Measurements from ENCODE around the gene CDON.

CDON gene

GRCh38 chr11:125980436-125980835 lies 82.2 kb downstream of the CDON start:
- no peak for DNase-seq (ENCODE audit: low read depth in 1 of 2, low spot score in 1 of 2)
- Histone ChIP-seq H3K27me3 (ENCODE audit: insufficient read depth, poor library complexity, severe bottlenecking) (peaks cover 3% of the 10 kb centered on the region), H3K4me3 (replicated peaks; ENCODE audit: insufficient read depth, low read length) (no peak overlapping the region), H3K27ac (replicated peaks) (no peak overlapping the region)
- TF ChIP-seq, protein P1, sequence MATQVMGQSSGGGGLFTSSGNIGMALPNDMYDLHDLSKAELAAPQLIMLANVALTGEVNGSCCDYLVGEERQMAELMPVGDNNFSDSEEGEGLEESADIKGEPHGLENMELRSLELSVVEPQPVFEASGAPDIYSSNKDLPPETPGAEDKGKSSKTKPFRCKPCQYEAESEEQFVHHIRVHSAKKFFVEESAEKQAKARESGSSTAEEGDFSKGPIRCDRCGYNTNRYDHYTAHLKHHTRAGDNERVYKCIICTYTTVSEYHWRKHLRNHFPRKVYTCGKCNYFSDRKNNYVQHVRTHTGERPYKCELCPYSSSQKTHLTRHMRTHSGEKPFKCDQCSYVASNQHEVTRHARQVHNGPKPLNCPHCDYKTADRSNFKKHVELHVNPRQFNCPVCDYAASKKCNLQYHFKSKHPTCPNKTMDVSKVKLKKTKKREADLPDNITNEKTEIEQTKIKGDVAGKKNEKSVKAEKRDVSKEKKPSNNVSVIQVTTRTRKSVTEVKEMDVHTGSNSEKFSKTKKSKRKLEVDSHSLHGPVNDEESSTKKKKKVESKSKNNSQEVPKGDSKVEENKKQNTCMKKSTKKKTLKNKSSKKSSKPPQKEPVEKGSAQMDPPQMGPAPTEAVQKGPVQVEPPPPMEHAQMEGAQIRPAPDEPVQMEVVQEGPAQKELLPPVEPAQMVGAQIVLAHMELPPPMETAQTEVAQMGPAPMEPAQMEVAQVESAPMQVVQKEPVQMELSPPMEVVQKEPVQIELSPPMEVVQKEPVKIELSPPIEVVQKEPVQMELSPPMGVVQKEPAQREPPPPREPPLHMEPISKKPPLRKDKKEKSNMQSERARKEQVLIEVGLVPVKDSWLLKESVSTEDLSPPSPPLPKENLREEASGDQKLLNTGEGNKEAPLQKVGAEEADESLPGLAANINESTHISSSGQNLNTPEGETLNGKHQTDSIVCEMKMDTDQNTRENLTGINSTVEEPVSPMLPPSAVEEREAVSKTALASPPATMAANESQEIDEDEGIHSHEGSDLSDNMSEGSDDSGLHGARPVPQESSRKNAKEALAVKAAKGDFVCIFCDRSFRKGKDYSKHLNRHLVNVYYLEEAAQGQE (IDR thresholded peaks at IDR 0.05; ENCODE audit: insufficient replicate concordance, low read depth): no peak
- TF ChIP-seq GABPA (IDR thresholded peaks at IDR 0.05; ENCODE audit: low read depth): no peak
- TF ChIP-seq CTCF (IDR thresholded peaks at IDR 0.05; ENCODE audit: insufficient read depth, low read length): no peak
- no peak for TF ChIP-seq POLR2AphosphoS5 (IDR thresholded peaks at IDR 0.05; ENCODE audit: low read depth)
- TF ChIP-seq SPI1 (IDR thresholded peaks at IDR 0.05; ENCODE audit: borderline replicate concordance, low read depth): no peak

DNA sequence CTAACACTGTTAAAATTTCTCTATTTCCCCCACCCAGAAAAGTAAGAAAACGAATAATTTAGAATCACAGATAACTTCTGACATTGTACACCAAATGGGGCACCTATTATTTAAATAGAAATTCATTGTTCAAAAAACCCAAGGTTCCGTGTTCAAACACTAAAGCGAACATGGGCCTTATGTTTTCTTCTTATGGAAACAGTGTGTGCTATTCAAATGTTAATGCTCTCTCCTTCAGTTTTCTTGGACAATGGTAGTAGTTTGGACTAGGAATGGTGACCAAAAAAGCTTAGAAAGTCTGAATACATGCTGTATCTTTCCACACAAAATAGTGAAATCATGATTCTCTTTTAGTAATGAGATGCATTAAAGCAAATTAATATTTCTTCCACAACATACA lies 83.2 kb downstream of the CDON start:
- Histone ChIP-seq H3K27me3 (ENCODE audit: insufficient read depth, poor library complexity, severe bottlenecking) (peaks cover 3% of the 10 kb centered on the region), H3K27ac (replicated peaks) (no peak overlapping the region), H3K4me3 (replicated peaks; ENCODE audit: insufficient read depth, low read length) (no peak overlapping the region)
- DNase-seq (ENCODE audit: low read depth in 1 of 2, low spot score in 1 of 2): no peak
- no peak for TF ChIP-seq CTCF (IDR thresholded peaks at IDR 0.05; ENCODE audit: insufficient read depth, low read length)
- TF ChIP-seq, protein P1 (IDR thresholded peaks at IDR 0.05; ENCODE audit: insufficient replicate concordance, low read depth): no peak
- no peak for TF ChIP-seq GABPA (IDR thresholded peaks at IDR 0.05; ENCODE audit: low read depth)
- no peak for TF ChIP-seq POLR2AphosphoS5 (IDR thresholded peaks at IDR 0.05; ENCODE audit: low read depth)
- TF ChIP-seq SPI1 (IDR thresholded peaks at IDR 0.05; ENCODE audit: borderline replicate concordance, low read depth): no peak

DNA sequence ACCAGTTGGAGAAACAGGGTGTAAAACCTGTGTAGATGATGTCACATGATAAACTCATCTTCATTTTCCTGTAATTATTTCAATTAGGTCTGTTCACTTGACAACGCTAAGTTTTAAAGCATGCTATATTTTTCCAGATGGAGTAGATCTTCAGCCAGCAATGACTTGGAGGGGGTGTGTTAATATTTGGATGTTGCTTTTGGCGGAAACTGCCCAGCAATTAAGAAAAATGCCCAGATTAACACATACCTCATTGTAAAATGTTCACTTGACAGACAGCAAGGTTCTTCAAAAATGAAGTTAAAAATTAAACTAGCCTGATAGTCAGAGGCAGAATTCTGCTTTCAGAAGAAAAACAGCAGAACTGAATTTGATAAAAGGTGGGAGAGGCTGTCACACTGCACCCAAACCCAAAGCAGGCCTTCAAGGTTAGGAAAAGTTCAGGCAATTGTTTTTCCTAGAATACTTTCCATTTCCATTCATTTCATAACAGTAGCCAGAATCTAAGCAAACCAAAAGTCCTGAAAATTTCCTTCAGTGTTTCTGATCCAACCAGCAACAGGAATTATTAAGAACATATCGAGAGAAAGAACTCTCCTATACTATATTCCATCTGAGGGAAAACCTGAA lies 83.8 kb downstream of the CDON start:
- no peak for DNase-seq (ENCODE audit: low read depth in 1 of 2, low spot score in 1 of 2)
- Histone ChIP-seq H3K4me3 (replicated peaks; ENCODE audit: insufficient read depth, low read length) (no peak overlapping the region), H3K27me3 (ENCODE audit: insufficient read depth, poor library complexity, severe bottlenecking) (peaks cover 3% of the 10 kb centered on the region), H3K27ac (replicated peaks) (no peak overlapping the region)
- TF ChIP-seq GABPA (IDR thresholded peaks at IDR 0.05; ENCODE audit: low read depth) (no peak), SPI1 (IDR thresholded peaks at IDR 0.05; ENCODE audit: borderline replicate concordance, low read depth) (no peak), CTCF (IDR thresholded peaks at IDR 0.05; ENCODE audit: insufficient read depth, low read length) (no peak), POLR2AphosphoS5 (IDR thresholded peaks at IDR 0.05; ENCODE audit: low read depth) (no peak)
- TF ChIP-seq, protein P1 (IDR thresholded peaks at IDR 0.05; ENCODE audit: insufficient replicate concordance, low read depth): no peak

All from HL-60 (cell line).